DMS153 treated with DMSO at 0.1 percent for 48 hours (cell line): ENCODE data around the gene SUSD3.
"Not testable (repeated sequence)": the region's sequence is repeated elsewhere in the genome, so short reads cannot be mapped to it uniquely, and the experiment has no call there.

Experiments
- DNase-seq: peaks from one replicate; lab custom pipeline; 2025; ENCODE audit not compliant: unreplicated experiment; lab: John Stamatoyannopoulos, UW

Gene SUSD3

DNA sequence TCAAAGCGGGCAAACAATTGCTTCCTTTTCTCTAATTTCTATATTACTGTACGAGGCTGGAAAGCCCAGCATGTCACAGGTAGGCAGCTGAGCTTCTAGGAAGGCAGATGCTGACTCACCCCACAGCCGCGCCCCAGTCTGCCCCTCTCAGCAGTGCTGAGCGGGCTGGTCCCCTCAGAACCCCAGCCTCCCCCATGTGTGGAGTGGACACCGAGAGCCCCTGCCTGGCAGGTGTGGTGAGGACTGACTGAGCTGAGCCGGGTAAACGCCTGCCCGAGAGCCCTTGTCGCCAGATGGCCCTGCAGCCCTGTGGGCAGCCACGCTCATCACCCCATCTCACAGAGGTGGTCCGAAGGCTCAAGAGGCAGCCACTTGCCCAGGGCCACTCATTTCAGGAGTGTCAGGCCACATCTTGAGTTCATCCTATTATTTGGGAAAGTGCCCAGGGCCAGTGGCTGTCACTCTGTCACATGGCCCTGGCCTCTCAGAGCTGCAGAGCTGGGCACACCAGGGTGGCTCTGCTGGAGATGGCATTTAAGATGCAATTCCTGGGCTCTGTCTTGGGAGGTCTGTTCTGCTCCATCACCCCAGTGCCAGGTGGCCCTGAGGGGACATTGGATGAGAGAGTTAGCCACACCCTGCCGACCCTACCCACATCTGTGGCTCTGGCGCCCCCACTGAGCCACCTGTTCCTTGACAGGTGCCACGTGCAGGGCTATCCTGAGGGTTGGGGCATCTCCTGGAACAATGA lies 50.0 kb downstream of the SUSD3 start:
- DNase-seq, result no peak

DNA sequence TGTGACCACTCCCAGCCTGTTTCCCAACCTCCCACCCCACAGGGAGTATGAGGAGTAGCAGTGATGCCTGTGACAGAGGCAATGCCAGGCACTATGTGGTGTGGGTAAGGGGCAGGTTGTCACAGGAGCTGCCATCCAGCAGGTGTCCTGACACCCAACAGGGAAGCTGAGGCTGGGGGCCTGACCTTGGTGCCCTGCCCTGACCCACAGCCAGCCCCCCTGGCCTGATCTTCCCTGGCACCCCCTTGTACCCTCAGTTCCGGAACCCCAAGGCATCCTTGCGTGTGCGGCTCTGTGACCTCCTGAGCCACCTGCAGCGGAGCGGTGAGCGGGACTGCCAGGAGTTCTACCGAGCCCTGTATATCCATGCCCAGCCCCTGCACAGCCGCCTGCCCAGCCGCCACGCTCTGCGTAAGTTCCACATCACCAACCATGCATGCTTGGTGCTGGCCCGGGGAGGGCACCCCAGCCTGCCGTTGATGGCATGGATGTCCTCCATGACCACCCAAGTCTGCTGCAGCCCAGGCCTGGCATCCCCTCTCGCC lies 51.9 kb downstream of the SUSD3 start:
- DNase-seq, result no peak

DNA sequence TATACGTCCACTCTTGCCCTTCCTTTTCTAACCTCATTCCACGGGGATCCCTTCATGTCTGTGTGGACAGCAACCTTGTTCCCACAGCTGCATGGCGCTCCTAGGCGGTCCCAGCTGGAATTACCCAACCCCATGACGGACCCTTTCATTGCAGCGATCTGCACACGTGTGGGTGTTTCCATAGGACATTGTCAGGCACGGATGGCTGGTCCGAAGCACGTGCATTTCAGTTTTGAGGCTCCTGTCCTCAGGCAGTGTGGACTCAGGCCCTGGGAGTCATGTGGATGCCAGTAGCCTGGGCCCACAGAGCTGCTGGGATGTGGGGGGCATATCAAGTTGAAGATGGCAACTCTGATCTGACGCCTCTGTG lies 52.5 kb downstream of the SUSD3 start:
- no peak for DNase-seq

DNA sequence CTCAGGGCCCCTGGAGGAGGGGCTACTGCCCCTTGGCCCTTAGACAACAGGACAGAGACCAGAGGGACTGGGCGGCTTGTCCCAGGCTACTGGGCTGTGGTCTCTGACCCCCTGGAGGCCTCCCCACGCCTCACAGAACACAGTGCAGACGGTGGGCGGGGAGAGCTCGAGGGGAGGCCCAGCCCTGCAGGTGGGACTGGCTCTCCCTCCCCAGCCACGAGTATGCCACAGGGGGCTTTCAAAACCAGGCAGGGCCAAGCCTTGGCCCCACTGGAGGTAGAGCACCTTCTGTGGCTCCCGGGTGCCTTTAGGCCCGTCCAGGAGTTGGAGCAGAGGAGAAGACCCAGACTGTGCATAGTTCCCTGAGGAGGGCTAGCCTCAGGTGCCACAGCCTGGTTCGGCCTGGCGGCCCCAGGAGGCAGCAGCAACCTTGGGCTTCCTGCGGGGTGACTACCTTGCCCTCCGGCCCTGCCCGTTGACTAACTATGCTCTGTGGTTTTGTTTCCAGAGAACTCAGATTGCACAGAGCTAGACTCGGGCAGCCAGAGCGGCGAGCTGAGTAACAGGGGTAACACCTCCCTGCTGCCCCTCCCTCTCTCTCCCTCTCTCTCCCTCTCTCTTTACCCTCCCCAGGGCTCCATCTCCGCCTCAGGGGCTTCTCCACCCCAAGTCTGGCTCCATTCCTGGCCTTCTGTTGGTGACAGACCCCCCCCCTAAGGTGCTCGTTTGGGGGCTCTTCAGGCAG lies 53.0 kb downstream of the SUSD3 start:
- no peak for DNase-seq

DNA sequence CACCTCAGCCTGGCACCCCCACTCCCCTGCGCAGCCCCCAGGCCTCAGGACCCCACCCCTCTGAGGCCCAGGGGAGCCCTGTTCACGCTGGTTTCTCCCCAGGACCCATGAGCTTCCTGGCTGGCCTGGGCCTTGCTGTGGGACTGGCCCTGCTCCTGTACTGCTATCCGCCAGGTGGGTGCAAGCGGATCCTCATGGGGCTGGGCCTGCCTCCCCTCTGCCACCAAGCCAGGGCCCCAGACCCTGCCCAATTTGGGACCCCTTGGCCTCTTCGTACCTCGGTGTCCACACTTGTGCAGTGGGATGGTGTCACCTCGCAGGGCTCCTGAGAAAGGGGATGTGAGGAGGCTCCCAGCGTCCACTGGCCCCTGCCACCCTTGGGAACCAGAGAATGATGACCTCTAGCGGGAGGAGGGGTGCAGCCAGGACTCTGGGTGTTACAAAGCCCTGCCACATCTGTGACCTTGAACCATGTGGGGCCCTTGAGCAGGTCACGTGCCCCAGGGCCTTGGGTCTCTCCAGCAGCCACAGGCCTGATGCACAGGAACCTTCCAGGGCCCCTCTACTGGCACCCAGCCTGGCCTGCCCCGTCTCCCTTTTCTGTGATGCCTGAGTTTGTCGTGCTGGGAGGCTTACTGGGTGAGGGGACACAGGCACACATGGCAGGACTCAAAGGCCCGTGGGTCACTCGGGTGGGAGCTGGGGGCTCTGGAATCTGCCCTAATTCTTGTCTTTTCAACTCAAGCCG lies 53.8 kb downstream of the SUSD3 start:
- no peak for DNase-seq

DNA sequence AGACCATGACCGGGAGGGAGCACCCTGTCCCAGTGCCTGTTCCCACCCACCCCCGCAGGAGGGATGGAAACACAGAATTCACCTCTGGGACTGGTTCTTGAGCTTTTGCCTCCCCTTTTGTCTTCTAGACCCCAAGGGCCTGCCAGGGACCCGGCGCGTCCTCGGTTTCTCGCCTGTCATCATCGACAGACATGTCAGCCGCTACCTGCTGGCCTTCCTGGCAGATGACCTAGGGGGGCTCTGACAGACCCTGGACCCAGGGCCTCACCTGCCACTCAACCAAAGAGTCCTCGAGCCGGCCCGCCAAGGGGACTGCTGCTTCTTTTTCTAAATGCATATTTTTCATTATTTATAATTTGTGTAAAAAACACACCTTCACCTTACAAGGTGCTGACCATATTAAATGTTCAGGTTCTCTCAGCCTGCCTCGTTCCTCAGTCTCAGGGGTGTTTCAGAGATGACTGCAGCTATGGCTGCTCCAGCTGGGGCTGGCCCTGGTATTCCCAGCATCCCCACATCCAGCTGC lies 54.4 kb downstream of the SUSD3 start:
- DNase-seq, result no peak

DNA sequence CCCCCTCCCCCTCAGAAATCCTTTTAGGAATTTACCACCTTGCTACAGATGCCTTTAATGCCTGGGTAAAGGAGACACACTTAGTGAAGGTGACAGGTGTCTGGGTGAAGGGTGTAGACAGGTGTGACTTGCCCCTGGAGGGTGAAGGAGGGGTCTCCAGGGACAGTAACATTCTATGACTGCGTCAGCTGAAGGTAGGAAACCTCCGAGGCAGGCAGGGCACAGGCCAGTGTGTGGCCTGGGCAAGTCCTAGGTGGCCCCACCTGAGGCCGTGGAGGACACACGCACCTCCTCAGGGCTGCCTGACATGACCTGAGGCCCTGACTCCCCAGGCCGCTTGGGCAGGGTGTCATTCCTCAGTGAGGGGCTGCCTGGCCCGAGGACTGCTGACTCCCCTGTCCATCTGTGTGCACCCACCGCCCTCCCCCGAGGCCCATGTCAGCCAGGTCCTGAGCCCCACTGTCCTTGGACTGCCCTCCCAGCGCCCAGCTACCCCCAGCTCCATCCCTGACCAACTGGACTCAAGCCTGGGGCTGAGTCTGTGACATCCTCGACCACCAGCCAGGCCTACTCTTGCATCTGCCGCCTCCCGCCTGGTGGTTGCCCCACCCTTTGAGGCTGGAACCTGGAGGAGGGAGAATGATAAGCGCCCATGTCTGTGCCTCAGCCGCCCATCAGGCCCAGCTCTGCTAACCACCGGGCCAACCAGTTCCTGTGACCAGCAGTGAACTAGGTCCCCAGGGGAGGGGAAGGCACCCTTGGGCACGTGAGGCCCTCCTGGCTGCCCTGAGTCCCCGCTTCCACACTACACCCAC lies 55.9 kb downstream of the SUSD3 start:
- no peak for DNase-seq

DNA sequence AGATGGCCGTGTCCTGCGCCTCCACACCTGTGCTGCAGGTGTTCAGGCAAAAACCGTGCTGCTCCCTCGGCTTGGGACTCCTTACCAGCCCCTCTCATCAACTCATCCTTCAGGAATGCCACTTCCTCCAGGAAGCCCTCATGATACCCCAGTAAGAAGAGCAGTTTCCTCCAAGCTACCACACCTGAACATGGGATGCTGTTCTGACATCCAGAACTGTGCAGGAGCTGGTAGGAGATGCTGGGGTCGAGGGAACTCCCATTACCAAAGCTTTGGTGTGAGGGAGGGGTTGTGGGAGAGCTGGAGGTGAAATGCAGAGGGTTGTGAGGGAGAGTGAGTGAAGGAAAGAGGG lies 56.5 kb downstream of the SUSD3 start:
- DNase-seq, result no peak

DNA sequence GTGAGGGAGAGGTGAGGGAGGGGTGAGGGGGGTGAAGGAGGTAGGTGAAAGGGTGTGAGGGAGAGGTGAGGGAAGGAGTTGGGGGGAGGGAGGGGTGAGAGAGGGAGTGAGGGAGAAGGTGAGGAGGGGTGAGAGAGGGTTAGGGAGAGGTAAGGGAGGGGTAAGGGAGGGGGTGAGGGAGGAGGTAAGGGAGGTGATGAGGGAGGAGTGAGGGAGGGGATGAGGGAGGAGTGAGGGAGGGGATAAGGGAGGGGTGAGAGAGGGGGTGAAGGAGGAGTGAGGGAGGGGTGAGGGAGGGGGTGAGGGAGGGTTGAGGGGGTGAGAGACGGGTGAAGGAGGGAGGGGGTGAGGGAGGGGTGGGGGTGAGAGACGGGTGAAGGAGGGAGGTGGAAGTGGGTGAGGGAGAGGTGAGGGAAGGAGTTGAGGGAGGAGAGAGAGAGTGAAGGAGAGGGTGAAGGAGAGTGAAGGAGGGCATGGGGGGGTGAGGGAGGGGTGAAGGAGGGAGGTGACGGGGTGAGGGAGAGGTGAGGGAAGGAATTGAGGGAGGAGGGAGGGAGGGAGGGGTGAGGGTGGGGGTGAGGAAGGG lies 57.1 kb downstream of the SUSD3 start:
- DNase-seq, result no peak

DNA sequence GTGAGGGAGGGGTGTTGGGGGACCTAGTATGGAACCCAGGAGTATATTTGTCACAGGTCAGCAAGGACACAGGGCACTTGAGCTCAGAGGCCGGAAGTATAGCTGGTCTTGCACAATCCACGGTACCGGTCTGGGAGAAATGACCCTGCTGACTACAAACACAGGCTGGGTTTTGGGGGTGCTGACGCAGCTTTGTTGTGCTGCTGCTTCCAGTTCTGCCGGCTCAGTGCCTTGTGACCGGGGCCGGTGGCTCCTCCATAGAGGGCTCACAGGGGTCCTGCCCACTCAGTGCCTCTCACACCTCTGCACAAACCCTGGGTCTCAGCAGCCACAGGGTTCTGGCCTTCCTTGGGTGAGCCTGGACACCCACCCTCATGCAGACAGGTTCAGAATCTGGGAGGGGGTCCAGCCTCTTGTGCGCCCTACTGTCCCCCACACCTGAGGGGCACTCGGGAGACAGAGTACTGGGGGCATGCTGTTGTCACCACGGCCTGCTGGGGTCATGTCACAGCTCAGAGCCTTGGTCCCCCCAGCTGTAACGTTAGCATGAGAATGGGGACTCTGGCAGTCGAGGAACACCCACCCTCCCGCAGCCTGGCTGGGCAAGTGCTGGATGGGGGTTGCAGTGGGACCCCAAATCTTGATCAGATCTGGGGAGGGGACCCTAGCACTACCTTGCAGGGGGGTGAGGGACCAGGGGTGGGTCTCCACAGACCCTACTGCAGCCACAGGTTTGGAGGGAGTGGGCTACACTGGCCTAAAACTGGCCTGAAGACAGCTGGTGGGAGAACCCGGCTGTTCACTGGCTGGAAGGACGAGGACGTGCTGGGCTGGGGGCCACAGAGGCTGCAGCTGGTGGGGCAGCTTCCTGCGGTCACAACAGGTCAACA lies 57.8 kb downstream of the SUSD3 start:
- no peak for DNase-seq

DNA sequence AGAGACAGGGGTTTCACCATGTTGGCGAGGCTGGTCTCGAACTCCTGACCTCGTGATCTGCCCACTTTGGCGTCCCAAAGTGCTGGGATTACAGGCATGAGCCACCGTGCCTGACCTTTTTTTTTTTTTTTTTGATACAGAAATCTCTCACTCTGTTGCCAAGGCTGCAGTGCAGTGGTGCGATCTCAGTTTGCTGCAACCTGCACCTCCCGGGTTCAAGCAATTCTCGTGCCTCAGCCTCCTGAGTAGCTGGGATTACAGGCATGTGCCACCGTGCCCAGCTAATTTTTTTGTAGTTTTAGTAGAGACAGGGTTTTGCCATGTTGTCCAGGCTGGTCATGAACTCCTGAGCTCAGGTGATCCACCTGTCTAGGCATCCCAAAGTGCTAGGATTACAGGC lies 59.0 kb downstream of the SUSD3 start:
- DNase-seq, result not testable (repeated sequence)

DNA sequence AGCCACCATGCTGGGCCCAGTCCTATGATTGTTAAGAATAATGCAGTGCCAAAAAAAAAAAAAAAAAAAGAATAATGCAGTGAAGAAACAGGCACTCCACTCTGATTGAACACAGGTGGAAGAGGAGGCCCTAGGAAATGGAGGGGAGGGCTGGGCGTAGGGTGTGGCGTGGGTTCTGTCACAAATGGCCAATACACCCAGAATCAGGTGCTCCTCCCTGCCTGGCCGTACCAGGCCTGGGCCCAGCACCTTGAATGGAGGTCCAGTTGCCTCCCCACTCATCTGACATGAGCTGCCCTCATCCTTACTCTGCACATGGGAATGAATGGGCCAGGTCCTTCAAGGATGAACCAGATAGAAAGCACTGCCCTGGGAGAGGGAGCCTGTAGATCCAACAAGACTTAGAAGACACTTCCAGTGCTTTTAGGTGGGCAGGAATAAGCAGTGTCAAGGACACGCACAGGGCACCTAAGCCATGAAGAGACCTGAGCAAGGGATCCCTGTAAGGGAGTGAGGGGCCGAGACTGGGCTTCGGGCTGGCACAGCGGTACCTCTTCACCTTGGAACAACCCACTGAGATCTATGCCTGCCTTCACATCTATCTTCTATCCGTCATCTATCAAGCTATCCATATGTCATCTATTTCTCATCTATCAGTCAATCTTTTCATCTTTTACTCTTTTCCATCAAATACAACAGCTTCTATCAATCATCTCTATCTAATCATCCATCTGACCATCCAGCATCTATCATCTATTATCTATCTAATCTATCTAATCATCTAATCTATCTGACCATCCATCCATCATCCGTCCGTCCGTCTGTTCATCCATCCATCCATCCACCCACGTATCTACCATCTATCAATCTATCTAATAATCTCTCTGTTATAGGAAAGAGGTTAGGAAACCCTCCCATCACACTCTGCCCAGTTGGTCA lies 59.7 kb downstream of the SUSD3 start:
- no peak for DNase-seq

DNA sequence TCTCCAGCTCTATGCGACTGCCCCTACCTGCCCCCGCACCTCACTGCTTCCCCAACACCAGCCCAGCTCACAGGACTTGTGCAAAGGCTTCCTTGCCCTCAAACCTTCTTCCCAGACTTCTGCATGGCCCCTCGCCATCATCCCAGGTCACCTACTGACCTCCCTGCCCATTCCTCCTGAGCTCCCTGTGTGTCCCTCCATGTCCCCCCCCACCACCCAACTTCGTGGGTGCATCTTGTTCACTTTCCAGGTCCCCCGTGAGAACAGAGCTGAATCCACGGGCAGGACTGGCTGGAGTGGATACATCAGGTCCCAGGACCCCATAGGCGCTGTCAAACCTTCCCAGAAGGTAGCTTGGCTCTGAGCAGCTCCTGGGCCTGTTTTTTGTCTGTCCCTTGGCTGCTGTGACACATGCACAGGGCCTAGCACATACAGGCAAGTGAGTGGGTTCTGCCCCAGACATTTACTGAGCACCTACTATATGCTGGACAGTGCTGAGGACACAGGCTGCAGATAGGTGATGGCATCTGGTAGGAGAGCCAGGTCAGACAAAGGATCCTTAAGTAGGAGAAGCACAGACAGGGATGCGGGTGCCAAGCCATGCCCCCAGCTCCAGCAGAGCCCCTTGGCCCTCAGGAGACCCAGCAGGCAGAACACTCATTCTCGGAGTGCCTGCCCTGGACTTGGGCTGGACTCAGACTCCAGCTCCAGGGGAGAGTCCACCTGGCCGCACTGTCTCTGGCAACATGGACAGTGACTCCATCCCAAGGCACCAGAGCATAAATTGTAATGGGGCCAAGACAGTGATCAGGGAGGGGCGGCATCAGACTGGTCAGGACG lies 60.6 kb downstream of the SUSD3 start:
- no peak for DNase-seq

DNA sequence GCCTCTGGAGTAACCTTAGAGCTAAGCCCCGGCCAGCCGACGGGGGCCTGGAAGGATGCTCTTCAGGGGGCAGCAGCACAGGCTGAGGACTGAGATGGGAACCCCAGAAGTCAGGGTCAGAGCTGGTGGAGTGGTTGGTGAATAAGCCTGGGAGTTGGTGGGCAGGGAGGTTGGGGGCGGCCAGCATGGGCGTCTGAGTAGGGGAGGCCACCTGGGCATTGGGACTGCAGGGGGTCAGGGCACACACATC lies 61.1 kb downstream of the SUSD3 start:
- DNase-seq, result no peak

DNA sequence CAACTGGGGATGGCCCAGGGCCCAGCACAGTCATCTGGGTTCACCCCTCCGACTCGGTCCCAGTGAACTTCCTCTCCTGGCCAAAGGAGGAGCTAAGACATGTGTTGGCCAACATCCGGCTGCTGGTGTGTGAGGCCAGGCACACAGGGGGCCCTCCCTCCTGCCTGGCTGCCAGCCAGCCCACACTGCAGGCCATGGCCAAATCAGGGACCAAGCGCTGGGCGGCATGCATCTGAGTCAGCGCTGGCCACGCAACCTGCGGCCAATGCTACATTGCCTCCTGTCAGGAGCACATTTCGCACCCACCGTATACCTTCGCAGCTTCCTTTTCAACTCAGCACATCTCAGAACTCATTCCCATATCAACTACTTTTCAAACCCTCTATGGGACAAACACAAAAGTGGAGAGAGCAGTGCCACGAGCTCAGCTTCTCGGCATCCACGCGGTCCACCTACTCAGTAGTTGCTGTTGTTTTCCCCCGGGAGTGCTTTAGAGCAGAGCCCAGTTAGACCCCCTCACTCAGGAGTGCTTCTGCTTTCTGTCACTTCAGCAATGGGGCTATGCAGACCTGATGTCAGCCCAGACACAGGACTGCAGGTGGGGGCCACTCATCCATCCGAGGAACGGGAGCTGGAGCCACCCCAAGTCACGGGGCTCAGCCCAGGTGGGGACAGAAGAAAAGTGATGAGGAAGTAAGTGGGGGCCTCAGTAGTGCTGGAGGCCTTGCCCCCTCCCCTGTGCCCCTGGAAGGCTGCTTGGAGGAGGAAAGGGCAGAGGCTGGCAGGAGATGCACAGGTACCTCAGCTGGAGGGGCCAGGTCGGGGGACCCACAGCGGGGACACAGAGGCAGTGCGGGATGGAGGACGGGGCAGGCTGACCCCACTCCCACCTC lies 61.7 kb downstream of the SUSD3 start:
- peak; percentile 32 for DNase-seq

DNA sequence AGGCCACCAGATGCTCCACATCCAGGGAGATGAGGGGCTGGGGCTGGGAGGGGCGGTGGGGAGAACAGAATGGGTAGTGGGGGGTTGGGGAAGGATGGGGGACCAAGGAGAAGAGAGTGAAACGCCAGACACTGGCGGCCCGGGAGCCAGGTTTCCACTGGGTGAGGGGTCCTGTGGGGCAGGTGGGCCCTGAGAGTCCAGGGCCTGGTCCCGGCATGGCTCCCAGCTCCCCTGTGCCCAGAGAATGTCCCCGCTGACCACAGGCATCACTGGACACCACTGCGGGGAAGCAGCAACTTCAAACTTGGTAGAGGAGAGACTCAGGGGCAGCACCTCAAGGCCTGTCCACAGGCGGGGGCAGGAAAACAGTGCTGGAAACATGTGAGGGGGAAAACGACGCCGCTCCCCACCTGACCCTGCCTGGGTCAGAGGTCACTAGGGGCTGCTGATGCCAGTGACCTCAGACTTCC lies 62.4 kb downstream of the SUSD3 start:
- DNase-seq, result no peak
